NB4 (cell line): ENCODE data around the gene CHRNA5.

Experiments
- MAX ChIP-seq: IDR thresholded peaks from 2 replicates; pipeline ENCODE4 v1.6.1; 2011; ENCODE audit warnings: low read depth, low read length
- TF ChIP-seq, protein P1 (sequence below): IDR thresholded peaks from one replicate; pipeline ENCODE4 v1.5.1; 2012; ENCODE audit warnings: low read depth, low read length

DNA sequence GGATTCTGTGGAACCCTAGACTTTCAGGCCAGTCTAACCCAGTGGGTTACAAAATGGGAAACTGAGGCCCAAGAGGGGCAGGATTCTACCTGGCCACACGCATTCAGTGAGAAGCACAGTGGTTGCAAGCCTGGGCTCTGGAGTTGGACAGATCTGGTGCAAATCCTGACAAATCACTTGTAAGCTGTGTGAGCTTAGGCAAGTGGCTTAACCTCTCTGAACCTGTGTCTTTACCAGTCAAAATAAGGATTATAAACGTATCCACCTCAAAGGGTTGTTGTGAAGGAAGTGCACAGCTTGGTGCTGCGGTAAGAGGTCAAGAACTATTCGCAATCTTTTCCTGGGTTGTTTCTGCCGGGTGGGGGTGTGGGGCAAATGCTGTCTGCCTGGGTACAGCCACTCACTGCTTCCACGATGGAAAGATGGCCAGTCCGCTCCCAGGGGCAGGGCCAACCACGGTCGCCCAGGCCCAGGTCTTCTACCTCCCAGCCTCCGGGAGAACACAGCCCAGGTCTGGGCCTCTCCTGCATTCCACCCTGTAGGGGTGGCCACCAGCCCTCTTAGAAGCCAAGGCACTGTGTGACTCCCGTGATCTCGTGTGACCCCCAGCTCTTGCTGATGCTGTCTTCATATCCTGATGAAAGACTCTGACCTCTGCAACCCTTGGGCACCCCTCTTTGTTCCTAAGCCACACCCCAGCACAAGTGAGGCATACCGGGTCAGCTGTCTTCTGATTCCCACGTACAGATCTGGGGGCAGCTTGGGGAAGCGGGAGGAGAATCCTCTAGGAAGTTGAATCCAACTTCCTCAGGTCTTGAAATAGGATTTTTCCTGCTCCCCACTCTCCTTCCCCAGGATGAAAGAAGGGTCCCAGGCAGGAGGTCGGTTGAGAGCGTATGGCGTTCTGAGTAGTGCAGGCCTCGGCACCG lies 54.0 kb downstream of the CHRNA5 start:
- TF ChIP-seq, protein P1, sequence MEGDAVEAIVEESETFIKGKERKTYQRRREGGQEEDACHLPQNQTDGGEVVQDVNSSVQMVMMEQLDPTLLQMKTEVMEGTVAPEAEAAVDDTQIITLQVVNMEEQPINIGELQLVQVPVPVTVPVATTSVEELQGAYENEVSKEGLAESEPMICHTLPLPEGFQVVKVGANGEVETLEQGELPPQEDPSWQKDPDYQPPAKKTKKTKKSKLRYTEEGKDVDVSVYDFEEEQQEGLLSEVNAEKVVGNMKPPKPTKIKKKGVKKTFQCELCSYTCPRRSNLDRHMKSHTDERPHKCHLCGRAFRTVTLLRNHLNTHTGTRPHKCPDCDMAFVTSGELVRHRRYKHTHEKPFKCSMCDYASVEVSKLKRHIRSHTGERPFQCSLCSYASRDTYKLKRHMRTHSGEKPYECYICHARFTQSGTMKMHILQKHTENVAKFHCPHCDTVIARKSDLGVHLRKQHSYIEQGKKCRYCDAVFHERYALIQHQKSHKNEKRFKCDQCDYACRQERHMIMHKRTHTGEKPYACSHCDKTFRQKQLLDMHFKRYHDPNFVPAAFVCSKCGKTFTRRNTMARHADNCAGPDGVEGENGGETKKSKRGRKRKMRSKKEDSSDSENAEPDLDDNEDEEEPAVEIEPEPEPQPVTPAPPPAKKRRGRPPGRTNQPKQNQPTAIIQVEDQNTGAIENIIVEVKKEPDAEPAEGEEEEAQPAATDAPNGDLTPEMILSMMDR, result no peak
- no peak for TF ChIP-seq MAX
